HL-60 (cell line): ENCODE results near the gene MAST3.

Source experiments
- CTCF ChIP-seq: IDR thresholded peaks from one replicate; pipeline ENCODE4 v1.5.1; 2011; ENCODE audit warnings: low read length, control low read depth, inconsistent platforms; ENCODE audit not compliant: insufficient read depth
- POLR2AphosphoS5 ChIP-seq: IDR thresholded peaks from 2 replicates; pipeline ENCODE4 v1.6.1; 2012; ENCODE audit warnings: low read depth

- TF ChIP-seq CTCF = no peak
- no peak for TF ChIP-seq POLR2AphosphoS5
Measured at GRCh38 chr19:18161636-18162002, 64.0 kb downstream of the MAST3 start.
